ENCODE data around the gene NFE2.
"Not testable (repeated sequence)": the region's sequence is repeated elsewhere in the genome, so short reads cannot be mapped to it uniquely, and the experiment has no call there.

NFE2 gene

GRCh38 chr12:54282949-54283593 is 17.7 kb downstream of the NFE2 start:
- no peak for DNase-seq

- not testable (repeated sequence) for DNase-seq
These were observed 19.1 kb downstream of the NFE2 start for GRCh38 chr12:54281694-54282093.

- DNase-seq = not testable (repeated sequence)
These were observed 19.6 kb downstream of the NFE2 start for GRCh38 chr12:54281261-54281638.

- DNase-seq = peak; percentile 100
These were observed 20.2 kb downstream of the NFE2 start, which contains the start of gene HNRNPA1 for GRCh38 chr12:54280468-54281260. HNRNPA1 (plus strand) TSS chr12:54280726; CDS start chr12:54280808, 82 bp downstream.

- DNase-seq = peak; percentile 100
These were observed 21.0 kb downstream of the NFE2 start, which contains the start of gene CBX5 for GRCh38 chr12:54279632-54280467. CBX5 (minus strand) TSS chr12:54280122; CDS start chr12:54257650, 22,472 bp downstream.

- DNase-seq = no peak
These were observed 21.6 kb downstream of the NFE2 start for GRCh38 chr12:54279227-54279631.

GRCh38 chr12:54277823-54278276 is 23.0 kb downstream of the NFE2 start:
- peak; percentile 84 for DNase-seq

GRCh38 chr12:54276368-54276767 is 24.4 kb downstream of the NFE2 start:
- DNase-seq = no peak

GRCh38 chr12:54273981-54274380 is 26.8 kb downstream of the NFE2 start:
- no peak for DNase-seq

- no peak for DNase-seq
These were observed 28.6 kb downstream of the NFE2 start for GRCh38 chr12:54272214-54272613.

GRCh38 chr12:54270345-54270744 is 30.5 kb downstream of the NFE2 start:
- DNase-seq = no peak

- DNase-seq = no peak
These were observed 34.0 kb downstream of the NFE2 start for GRCh38 chr12:54266852-54267251.

GRCh38 chr12:54265364-54265812 is 35.4 kb downstream of the NFE2 start:
- no peak for DNase-seq

- DNase-seq = peak; percentile 82
These were observed 38.4 kb downstream of the NFE2 start for GRCh38 chr12:54262403-54262925.

GRCh38 chr12:54261815-54262402 is 38.9 kb downstream of the NFE2 start:
- DNase-seq = no peak

GRCh38 chr12:54259194-54260011 is 41.4 kb downstream of the NFE2 start:
- DNase-seq = peak; percentile 91

GRCh38 chr12:54258201-54258681 is 42.6 kb downstream of the NFE2 start:
- peak; percentile 93 for DNase-seq

- DNase-seq = no peak
These were observed 43.5 kb downstream of the NFE2 start for GRCh38 chr12:54257332-54257731.

- no peak for DNase-seq
These were observed 47.6 kb downstream of the NFE2 start for GRCh38 chr12:54253240-54253639.

- peak; percentile 60 for DNase-seq
These were observed 49.0 kb downstream of the NFE2 start for GRCh38 chr12:54251667-54252284.

GRCh38 chr12:54249489-54249888 is 51.3 kb downstream of the NFE2 start:
- no peak for DNase-seq
